ENCODE data around the gene CDK5RAP1. TPM values are rescaled to one million over a fixed set of nuclear protein-coding genes. Genes with fewer than 3 reads are reported as not detected.
A peak's percentile ranks its signal among the peaks of the same experiment; 100 is the strongest.

The CDK5RAP1 gene
- total and polyA plus RNA-seq, 7 donors, result 12.0 to 30.0 (median 20.6) TPM

GRCh38 chr20:33411242-33411641, 9.9 kb upstream of the CDK5RAP1 start:
- TF ChIP-seq POLR2A (IDR thresholded peaks at IDR 0.05) (no peak), EP300 (IDR thresholded peaks at IDR 0.05) (no peak), POLR2AphosphoS5 (IDR thresholded peaks at IDR 0.05) (no peak)
- TF ChIP-seq, protein P1, sequence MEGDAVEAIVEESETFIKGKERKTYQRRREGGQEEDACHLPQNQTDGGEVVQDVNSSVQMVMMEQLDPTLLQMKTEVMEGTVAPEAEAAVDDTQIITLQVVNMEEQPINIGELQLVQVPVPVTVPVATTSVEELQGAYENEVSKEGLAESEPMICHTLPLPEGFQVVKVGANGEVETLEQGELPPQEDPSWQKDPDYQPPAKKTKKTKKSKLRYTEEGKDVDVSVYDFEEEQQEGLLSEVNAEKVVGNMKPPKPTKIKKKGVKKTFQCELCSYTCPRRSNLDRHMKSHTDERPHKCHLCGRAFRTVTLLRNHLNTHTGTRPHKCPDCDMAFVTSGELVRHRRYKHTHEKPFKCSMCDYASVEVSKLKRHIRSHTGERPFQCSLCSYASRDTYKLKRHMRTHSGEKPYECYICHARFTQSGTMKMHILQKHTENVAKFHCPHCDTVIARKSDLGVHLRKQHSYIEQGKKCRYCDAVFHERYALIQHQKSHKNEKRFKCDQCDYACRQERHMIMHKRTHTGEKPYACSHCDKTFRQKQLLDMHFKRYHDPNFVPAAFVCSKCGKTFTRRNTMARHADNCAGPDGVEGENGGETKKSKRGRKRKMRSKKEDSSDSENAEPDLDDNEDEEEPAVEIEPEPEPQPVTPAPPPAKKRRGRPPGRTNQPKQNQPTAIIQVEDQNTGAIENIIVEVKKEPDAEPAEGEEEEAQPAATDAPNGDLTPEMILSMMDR (IDR thresholded peaks at IDR 0.05), result no peak

DNA sequence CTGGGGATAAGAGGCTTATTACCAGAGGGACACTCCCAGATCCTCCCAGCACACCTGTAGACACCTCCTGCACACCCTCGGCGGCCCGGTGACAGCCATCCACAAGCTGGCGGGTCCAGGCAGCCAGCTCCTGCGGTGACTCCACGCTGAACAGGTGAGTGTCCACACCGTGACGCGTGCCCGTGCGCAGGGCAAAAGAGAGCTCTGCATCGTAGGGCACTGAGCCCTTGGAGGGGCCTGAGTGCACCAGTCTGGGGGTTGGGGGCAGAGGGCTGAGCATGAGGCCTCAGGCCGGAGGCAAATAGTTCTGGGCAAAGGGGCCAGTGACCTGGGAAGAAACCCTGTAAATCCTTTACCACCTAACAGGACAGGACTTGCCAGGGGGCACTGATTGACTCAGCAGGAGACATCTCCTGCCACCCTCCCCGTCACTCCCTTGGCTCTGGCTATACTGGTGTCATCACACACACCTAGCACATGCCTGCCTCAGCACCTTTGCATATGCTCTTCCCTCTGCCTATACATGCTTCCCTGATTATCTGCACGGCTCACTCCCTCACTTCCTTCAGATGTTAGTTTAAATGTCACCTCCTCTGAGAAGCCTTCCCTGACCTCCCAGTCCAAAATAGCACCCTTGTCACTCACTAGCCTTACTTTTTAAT, 8.9 kb upstream of the CDK5RAP1 start:
- H3K4me1 ChIP-seq, result peaks cover 0 to 8% (median 0%) of the 10 kb centered on the region in 4 donors
- no peak for DNase-seq
- no peaks in the 10 kb centered on the region for H3K9me3 ChIP-seq
- H3K27me3 ChIP-seq, result no peaks in the 10 kb centered on the region
- 93% methylated on average over 15 of the region's 15 CpGs for WGBS, 2 donors
- intact Hi-C loops (cut with DNase I), result no loop called here
- H3K36me3 ChIP-seq, result peaks cover 0 to 53% (median 22%) of the 10 kb centered on the region in 4 donors
- no peak for TF ChIP-seq POLR2A (IDR thresholded peaks at IDR 0.05)
- no peak for TF ChIP-seq EP300 (IDR thresholded peaks at IDR 0.05)
- TF ChIP-seq, protein P1 (IDR thresholded peaks at IDR 0.05), result no peak
- TF ChIP-seq POLR2AphosphoS5 (IDR thresholded peaks at IDR 0.05), result no peak
- H3K27ac ChIP-seq, result no peak overlapping the region
- H3K4me3 ChIP-seq, result no peak overlapping the region

More at GRCh38 chr20:33411242-33411641, 9.9 kb upstream of the CDK5RAP1 start:
- no peak overlapping the region for H3K27ac ChIP-seq
- H3K4me3 ChIP-seq, result no peak overlapping the region
- DNase-seq, result no peak
- 90 to 91% methylated on average over 7 of the region's 7 CpGs for WGBS, 2 donors
- no peaks in the 10 kb centered on the region for H3K9me3 ChIP-seq
- intact Hi-C loops (cut with DNase I), result no loop called here
- no peaks in the 10 kb centered on the region for H3K27me3 ChIP-seq
- H3K36me3 ChIP-seq, result peaks cover 0 to 55% (median 22%) of the 10 kb centered on the region in 4 donors
- peaks cover 0 to 8% (median 2%) of the 10 kb centered on the region in 4 donors for H3K4me1 ChIP-seq

DNA sequence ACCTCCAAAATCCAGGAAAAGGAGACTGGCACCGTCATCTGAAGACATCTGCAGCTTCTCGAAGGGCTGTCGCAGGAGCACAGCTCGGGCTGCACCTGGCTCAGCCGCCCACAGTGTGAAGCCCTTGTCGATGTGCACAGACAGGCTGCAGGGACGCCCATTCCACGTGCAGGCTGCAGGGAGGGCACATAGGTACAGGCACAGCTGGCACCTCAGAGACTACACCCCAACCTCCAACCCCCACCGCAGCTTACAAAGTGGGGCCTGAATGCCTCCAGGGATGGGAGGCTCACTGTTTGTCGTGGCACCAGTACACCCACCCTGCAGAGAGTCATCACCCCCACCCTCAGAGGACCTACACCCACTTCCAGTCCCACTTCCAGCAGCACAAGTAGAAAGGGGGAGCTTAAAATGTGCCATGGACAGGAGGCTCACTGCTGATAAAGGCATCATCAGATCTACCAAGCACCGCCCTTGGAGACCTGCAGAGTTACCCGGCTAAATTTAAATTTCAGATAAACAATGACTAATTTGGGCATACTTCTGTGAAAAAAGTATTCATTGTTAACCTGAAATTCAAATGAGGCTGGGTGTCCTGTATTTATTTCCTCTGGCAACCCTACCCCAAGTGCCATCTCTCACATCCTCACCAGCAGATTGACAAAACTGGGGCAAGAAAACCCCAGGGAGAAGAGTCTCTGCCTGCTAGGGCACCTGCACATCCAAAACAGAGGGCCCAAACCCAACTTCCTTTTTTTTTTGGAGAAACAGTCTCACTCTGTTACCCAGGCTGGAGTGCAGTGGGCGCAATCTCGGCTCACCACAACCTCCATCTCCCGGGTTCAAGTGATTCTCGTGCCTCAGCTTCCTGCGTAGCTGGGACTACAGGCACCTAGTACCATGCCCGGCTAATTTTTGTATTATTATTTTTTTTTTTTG, 7.7 kb upstream of the CDK5RAP1 start:
- H3K27me3 ChIP-seq, result no peaks in the 10 kb centered on the region
- TF ChIP-seq, protein P1 (IDR thresholded peaks at IDR 0.05), result no peak
- no peak for TF ChIP-seq POLR2AphosphoS5 (IDR thresholded peaks at IDR 0.05)
- TF ChIP-seq EP300 (IDR thresholded peaks at IDR 0.05), result no peak
- TF ChIP-seq POLR2A (IDR thresholded peaks at IDR 0.05), result no peak
- 70 to 89% methylated on average over 18 of the region's 18 CpGs for WGBS, 2 donors
- intact Hi-C loops (cut with DNase I), result no loop called here
- no peaks in the 10 kb centered on the region for H3K9me3 ChIP-seq
- H3K27ac ChIP-seq, result no peak overlapping the region
- peaks cover 0 to 8% (median 0%) of the 10 kb centered on the region in 4 donors for H3K4me1 ChIP-seq
- H3K36me3 ChIP-seq, result peaks cover 0 to 49% (median 18%) of the 10 kb centered on the region in 4 donors
- H3K4me3 ChIP-seq, result no peak overlapping the region
- DNase-seq, result no peak

GRCh38 chr20:33408313-33408712, 7.0 kb upstream of the CDK5RAP1 start:
- TF ChIP-seq, protein P1 (IDR thresholded peaks at IDR 0.05), result no peak
- TF ChIP-seq POLR2AphosphoS5 (IDR thresholded peaks at IDR 0.05) (no peak), POLR2A (IDR thresholded peaks at IDR 0.05) (no peak), EP300 (IDR thresholded peaks at IDR 0.05) (no peak)
- intact Hi-C loops (cut with DNase I), result no loop called here
- DNase-seq, result no peak
- Histone ChIP-seq H3K36me3 (peaks cover 0 to 49% (median 18%) of the 10 kb centered on the region in 4 donors), H3K9me3 (no peaks in the 10 kb centered on the region), H3K27ac (peak overlapping the region in 2 of 4 donors; percentile 8 to 47), H3K4me3 (no peak overlapping the region), H3K4me1 (peaks cover 0 to 8% (median 0%) of the 10 kb centered on the region in 4 donors), H3K27me3 (no peaks in the 10 kb centered on the region)
- 91 to 95% methylated on average over 12 of the region's 12 CpGs for WGBS, 2 donors

Data from sigmoid colon (tissue), 7 donors.